ENCODE measurements around the gene MLXIP.

Gene MLXIP

DNA sequence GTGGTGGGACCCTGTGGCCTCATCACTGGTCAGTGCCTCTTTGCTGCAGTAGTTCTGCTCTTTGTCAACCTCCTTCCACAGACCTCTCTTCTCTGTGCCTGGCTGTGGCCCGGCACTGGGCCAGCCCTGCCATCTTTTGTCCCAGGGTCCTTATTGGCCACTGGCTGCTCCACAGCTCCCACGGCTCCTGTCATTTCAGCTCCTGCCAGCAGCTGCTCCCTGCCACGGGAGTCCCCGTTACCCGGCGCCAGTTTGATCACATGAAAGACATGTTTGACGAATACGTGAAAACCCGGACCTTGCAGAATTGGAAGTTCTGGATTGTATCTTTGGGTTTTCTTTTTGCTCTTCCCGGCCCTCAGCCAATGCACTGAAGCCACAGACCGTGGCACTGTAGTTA is 60.1 kb downstream of the MLXIP start:
- Histone ChIP-seq H2AFZ (ENCODE audit: low read length, unreplicated experiment) (no peak overlapping the region), H3K4me3 (ENCODE audit: low read depth, low read length) (no peak overlapping the region), H3K27ac (ENCODE audit: low read depth, low read length) (no peak overlapping the region), H3K4me1 (ENCODE audit: control insufficient read depth, insufficient read depth, low read length, unreplicated experiment) (no peaks in the 10 kb centered on the region), H3K27me3 (ENCODE audit: insufficient read depth, low read length) (no peaks in the 10 kb centered on the region), H3K36me3 (ENCODE audit: insufficient read depth, low read length) (no peaks in the 10 kb centered on the region), H3K79me2 (ENCODE audit: control insufficient read depth, insufficient read depth, low read length, unreplicated experiment) (no peaks in the 10 kb centered on the region)

DNA sequence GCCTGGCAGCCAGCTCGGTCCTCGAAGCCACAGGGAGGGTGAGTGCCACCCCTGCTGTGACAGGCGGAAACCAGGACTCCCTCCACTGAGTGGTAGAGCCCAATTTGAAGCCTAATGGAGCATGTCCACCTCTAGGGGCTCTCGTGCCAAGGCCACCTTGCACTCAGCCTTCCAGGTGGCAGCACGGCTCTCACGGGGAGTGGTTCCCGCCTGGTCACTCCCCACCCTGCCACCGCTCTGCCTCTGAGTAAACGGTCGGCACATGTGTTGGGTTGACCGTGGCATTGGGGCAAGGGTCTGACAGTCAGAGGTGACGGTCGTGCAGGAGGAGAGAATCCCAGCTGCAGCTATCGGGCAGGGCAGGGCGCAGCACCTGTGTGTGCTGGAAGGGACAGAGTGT is 60.7 kb downstream of the MLXIP start:
- Histone ChIP-seq H3K36me3 (ENCODE audit: insufficient read depth, low read length) (no peaks in the 10 kb centered on the region), H3K27ac (ENCODE audit: low read depth, low read length) (no peak overlapping the region), H3K79me2 (ENCODE audit: control insufficient read depth, insufficient read depth, low read length, unreplicated experiment) (no peaks in the 10 kb centered on the region), H2AFZ (ENCODE audit: low read length, unreplicated experiment) (no peak overlapping the region), H3K27me3 (ENCODE audit: insufficient read depth, low read length) (no peaks in the 10 kb centered on the region), H3K4me3 (ENCODE audit: low read depth, low read length) (no peak overlapping the region), H3K4me1 (ENCODE audit: control insufficient read depth, insufficient read depth, low read length, unreplicated experiment) (no peaks in the 10 kb centered on the region)

DNA sequence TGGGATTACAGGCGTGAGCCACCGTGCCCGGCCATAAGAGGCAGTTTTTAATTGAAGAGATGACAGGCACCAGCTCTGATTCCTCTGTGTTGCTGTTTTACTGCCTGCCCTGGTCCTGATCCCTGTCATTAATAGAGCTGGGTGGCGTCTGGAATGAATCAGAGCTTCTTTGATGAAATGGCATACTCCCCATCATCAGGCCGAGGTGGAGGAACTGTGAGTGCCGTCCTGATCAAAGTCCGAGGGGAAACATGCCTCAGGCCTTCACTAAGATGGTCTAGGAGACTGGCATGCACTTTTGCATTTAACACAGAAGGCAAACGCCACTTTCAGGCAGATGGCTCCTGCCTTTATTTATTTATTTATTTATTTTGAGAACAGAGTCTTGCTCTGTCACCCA is 61.4 kb downstream of the MLXIP start:
- Histone ChIP-seq H3K36me3 (ENCODE audit: insufficient read depth, low read length) (no peaks in the 10 kb centered on the region), H3K4me1 (ENCODE audit: control insufficient read depth, insufficient read depth, low read length, unreplicated experiment) (no peaks in the 10 kb centered on the region), H3K27me3 (ENCODE audit: insufficient read depth, low read length) (no peaks in the 10 kb centered on the region), H2AFZ (ENCODE audit: low read length, unreplicated experiment) (no peak overlapping the region), H3K79me2 (ENCODE audit: control insufficient read depth, insufficient read depth, low read length, unreplicated experiment) (no peaks in the 10 kb centered on the region), H3K27ac (ENCODE audit: low read depth, low read length) (no peak overlapping the region), H3K4me3 (ENCODE audit: low read depth, low read length) (no peak overlapping the region)

DNA sequence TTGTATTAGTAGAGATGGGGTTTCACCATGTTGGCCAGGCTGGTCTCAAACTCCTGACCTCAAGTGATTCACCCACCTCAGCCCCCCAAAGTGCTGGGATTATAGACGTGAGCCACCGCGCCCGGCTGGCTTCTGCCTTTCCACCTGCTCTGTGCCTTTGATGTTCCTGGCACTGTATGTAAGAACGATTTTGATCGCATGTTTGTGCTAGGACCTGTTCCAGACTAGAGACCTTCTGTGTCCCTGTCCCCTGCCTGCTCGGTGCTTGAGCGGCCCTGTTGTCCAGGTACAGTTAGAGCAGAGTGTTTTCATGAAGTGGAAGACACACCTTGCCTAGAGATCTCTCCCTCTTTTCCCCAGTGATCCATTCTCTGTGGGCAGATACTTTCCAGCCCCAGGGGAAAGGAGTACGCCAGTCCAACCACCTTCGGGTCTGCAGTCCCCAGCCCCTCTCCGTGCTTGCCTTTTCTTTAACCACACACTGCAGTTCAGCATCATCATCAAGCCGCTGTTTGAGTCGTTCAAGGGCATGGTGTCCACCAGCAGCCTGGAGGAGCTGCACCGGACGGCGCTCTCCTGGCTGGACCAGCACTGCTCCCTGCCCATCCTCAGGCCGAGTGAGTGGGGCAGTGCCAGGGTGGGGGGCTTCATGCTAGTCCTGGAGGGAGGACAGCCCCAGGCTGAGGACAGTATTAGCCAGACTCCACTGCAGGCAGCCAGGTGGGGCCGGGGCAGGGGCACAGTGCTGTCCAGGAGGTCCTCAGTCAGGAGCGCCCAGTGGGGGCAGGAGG is 62.1 kb downstream of the MLXIP start:
- H3K4me3 ChIP-seq (ENCODE audit: low read depth, low read length): no peak overlapping the region
- no peaks in the 10 kb centered on the region for H3K79me2 ChIP-seq (ENCODE audit: control insufficient read depth, insufficient read depth, low read length, unreplicated experiment)
- no peaks in the 10 kb centered on the region for H3K27me3 ChIP-seq (ENCODE audit: insufficient read depth, low read length)
- H2AFZ ChIP-seq (ENCODE audit: low read length, unreplicated experiment): no peak overlapping the region
- H3K36me3 ChIP-seq (ENCODE audit: insufficient read depth, low read length): no peaks in the 10 kb centered on the region
- H3K27ac ChIP-seq (ENCODE audit: low read depth, low read length): no peak overlapping the region
- no peaks in the 10 kb centered on the region for H3K4me1 ChIP-seq (ENCODE audit: control insufficient read depth, insufficient read depth, low read length, unreplicated experiment)

DNA sequence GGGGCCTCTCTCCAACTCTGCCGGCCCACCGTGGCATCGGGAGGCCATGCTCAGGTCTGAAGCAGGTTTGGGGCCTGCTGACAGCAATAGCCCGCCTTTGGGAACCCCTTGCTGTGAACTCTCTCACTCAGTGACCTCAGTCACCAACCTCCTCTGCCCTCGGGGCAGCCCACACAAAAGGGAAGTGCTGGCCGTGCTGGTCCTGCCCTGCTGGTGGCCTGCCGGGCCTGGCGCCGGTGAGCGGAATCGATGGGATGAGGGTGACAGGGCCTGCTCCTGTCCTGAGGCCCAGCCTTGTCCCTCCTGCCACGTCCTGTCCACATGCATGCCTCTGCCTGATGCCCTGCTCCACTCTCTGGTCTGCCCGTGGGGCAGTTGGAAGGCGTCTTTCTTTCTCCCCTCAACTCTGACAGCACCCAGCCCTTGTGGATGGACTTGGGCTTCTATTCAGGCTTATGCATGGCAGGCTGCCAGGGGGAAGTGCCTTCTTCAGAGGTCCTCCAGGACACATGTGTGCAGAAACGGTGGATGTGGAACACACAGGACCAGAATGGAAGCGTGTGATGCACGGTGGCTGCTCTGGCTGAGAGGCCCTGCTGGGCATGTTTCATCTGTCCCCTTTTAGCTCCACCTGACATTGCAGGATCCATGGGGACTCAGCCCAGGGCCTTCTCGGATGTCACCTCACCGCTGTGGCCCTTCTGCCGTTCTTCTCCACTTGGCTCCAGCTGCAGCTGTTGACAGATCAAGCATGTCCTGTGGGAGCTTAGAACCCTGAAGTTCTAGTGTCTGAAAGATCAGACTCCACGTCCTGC is 63.6 kb downstream of the MLXIP start:
- H3K36me3 ChIP-seq (ENCODE audit: insufficient read depth, low read length): no peaks in the 10 kb centered on the region

DNA sequence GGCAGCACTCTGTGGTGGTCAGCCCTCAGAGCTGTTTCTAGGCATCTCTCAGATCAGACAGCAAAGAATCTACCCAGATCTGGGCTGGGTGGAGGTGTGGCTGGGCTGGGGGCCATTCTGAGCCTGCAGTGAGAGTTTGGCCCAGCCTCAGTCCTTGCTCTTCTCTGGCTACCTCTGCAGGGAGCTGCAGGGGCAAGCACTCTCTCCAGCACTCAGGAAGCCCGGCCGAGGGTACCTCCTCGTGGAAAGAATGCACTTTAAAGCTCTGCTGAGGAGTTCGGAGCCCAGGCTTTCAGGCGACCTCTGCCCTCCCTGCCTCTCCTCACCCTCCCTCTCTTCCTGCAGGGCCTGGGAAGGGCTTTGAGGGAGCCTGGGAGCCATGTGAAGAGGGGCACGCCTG is 64.3 kb downstream of the MLXIP start:
- H3K4me1 ChIP-seq (ENCODE audit: control insufficient read depth, insufficient read depth, low read length, unreplicated experiment): no peaks in the 10 kb centered on the region
- H3K79me2 ChIP-seq (ENCODE audit: control insufficient read depth, insufficient read depth, low read length, unreplicated experiment): no peaks in the 10 kb centered on the region
- H3K36me3 ChIP-seq (ENCODE audit: insufficient read depth, low read length): no peaks in the 10 kb centered on the region
- no peak overlapping the region for H2AFZ ChIP-seq (ENCODE audit: low read length, unreplicated experiment)
- no peaks in the 10 kb centered on the region for H3K27me3 ChIP-seq (ENCODE audit: insufficient read depth, low read length)
- H3K27ac ChIP-seq (ENCODE audit: low read depth, low read length): no peak overlapping the region
- no peak overlapping the region for H3K4me3 ChIP-seq (ENCODE audit: low read depth, low read length)

More for the DNA sequence above, 63.6 kb downstream of the MLXIP start:
- H3K4me1 ChIP-seq (ENCODE audit: control insufficient read depth, insufficient read depth, low read length, unreplicated experiment): no peaks in the 10 kb centered on the region
- no peaks in the 10 kb centered on the region for H3K27me3 ChIP-seq (ENCODE audit: insufficient read depth, low read length)
- no peak overlapping the region for H3K27ac ChIP-seq (ENCODE audit: low read depth, low read length)
- no peak overlapping the region for H2AFZ ChIP-seq (ENCODE audit: low read length, unreplicated experiment)
- no peaks in the 10 kb centered on the region for H3K79me2 ChIP-seq (ENCODE audit: control insufficient read depth, insufficient read depth, low read length, unreplicated experiment)
- no peak overlapping the region for H3K4me3 ChIP-seq (ENCODE audit: low read depth, low read length)

DNA sequence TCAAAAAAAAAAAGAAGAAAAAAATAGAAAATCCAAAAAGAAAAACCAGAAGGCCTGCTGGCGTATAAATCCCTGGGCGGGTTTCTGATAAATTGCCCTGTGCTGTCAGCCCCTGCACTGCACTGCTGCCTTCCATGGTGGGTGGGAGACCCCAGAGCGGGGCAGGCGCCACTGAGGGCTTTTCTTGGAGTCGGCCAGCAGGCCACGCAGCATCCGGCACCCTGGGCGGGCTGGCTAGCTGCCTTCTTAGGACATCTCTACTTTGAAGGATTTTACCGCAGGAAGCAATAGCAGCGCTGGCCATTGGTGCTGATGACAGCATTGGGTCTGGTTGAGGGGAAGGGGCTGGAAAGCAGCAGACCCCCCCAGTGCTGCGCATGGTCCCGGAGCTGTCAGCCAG is 66.3 kb downstream of the MLXIP start:
- H2AFZ ChIP-seq (ENCODE audit: low read length, unreplicated experiment): no peak overlapping the region
- no peaks in the 10 kb centered on the region for H3K79me2 ChIP-seq (ENCODE audit: control insufficient read depth, insufficient read depth, low read length, unreplicated experiment)
- no peak overlapping the region for H3K27ac ChIP-seq (ENCODE audit: low read depth, low read length)
- H3K27me3 ChIP-seq (ENCODE audit: insufficient read depth, low read length): no peaks in the 10 kb centered on the region
- H3K4me3 ChIP-seq (ENCODE audit: low read depth, low read length): no peak overlapping the region
- no peaks in the 10 kb centered on the region for H3K4me1 ChIP-seq (ENCODE audit: control insufficient read depth, insufficient read depth, low read length, unreplicated experiment)
- no peaks in the 10 kb centered on the region for H3K36me3 ChIP-seq (ENCODE audit: insufficient read depth, low read length)

DNA sequence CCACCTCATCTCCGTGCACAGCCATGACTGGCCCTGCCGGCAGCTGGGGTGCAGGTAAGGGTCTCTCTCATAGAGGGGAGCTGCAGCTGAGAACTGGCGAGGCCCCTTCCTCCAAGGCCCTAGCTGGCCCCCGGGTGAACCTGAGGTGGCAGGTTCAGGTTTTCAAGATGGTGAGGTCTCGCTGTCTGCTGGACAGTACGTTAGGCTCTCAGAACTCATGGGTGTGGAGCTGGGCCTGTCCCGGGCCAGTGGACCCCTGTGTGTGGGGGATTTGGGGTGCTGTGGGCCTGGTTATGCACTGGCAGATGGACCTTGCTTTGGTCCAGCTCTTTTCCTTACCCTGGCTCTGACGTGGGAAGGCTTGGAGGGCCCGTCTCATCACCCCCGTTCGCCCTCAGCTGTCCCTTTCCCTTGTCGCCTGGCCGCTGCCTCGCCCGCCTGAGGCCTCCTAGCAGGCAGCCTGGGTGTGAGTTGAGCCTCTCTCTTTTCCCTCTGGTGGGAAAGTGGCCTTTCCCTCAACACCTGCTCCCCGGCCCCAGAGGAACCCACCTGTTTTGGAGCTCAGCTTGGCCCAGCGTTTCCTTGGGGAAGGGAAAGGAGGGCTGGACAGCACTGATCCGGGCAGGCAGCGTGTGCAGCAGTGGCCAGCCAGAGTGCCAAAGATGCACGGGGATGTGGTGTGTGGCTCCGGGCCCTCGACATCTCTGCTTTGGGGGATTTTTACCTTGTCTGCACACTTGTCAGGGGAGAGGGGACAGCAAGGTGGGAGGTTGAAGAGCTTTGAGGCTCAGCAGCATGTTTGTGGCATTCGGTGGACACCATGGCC is 67.2 kb downstream of the MLXIP start:
- Histone ChIP-seq H3K79me2 (ENCODE audit: control insufficient read depth, insufficient read depth, low read length, unreplicated experiment) (no peaks in the 10 kb centered on the region), H3K27ac (ENCODE audit: low read depth, low read length) (no peak overlapping the region), H3K4me3 (ENCODE audit: low read depth, low read length) (no peak overlapping the region), H2AFZ (ENCODE audit: low read length, unreplicated experiment) (no peak overlapping the region), H3K27me3 (ENCODE audit: insufficient read depth, low read length) (no peaks in the 10 kb centered on the region), H3K36me3 (ENCODE audit: insufficient read depth, low read length) (no peaks in the 10 kb centered on the region), H3K4me1 (ENCODE audit: control insufficient read depth, insufficient read depth, low read length, unreplicated experiment) (no peaks in the 10 kb centered on the region)

DNA sequence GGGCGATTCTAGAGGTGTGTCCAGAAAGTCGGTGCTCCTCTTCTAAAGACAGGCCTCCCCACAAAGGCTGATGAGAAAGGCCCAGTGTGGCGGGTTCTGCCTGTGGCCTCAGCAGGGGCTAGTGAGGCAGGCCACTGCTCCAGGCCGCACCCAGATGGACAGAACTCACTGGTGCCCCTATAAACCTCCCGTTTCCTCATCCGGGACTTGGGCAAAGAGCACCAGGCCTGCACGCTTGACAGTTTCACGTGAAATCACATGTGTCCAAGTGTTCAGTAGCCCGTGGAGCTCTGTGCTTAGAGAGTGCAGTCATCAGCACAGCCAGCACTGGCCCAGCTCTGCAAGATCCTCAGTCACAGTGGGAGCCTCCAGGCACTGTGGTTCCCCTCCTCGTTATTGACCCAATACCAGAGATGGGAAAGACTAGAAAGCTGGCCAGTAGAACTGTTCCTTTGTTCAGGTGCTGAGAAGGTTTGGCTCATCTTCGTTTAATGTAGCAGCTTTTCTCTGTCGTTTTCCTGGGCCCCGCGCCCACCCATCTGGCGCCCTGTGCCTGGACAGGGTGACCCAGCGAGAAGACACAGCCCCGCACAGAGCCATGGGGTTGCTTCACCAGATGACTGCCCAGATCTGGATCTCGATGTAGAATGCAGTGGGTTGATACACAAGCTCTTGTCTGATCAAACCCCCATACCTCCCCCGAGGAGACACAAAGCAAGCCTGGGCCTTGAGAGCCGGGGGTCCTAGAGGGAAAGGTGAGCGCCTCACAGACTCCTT is 69.1 kb downstream of the MLXIP start:
- H3K79me2 ChIP-seq (ENCODE audit: control insufficient read depth, insufficient read depth, low read length, unreplicated experiment): no peaks in the 10 kb centered on the region
- no peak overlapping the region for H2AFZ ChIP-seq (ENCODE audit: low read length, unreplicated experiment)
- no peak overlapping the region for H3K4me3 ChIP-seq (ENCODE audit: low read depth, low read length)
- H3K4me1 ChIP-seq (ENCODE audit: control insufficient read depth, insufficient read depth, low read length, unreplicated experiment): no peaks in the 10 kb centered on the region
- H3K36me3 ChIP-seq (ENCODE audit: insufficient read depth, low read length): no peaks in the 10 kb centered on the region
- H3K27me3 ChIP-seq (ENCODE audit: insufficient read depth, low read length): no peaks in the 10 kb centered on the region
- H3K27ac ChIP-seq (ENCODE audit: low read depth, low read length): no peak overlapping the region

DNA sequence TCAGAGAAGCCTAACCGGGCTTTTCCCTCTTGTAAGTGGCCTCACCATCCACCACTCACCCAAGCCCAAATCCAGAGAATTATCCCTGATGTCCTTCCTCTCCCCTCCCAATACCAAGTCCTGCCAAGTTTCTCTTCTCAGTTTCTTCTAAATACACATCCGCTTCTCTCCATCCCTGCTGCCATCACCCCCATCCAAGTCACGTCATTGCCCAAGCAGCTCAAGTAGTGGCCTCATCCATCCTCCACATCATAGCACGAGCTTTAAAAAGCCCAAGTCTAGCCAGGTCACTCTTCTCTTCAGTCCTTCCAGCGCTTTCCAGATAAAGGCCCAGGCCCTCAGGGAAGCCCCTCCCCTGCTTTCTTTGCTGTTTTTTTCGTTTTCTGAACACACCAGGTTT is 70.1 kb downstream of the MLXIP start:
- Histone ChIP-seq H3K36me3 (ENCODE audit: insufficient read depth, low read length) (no peaks in the 10 kb centered on the region), H3K27me3 (ENCODE audit: insufficient read depth, low read length) (no peaks in the 10 kb centered on the region), H2AFZ (ENCODE audit: low read length, unreplicated experiment) (no peak overlapping the region), H3K4me1 (ENCODE audit: control insufficient read depth, insufficient read depth, low read length, unreplicated experiment) (no peaks in the 10 kb centered on the region), H3K79me2 (ENCODE audit: control insufficient read depth, insufficient read depth, low read length, unreplicated experiment) (no peaks in the 10 kb centered on the region), H3K27ac (ENCODE audit: low read depth, low read length) (no peak overlapping the region), H3K4me3 (ENCODE audit: low read depth, low read length) (no peak overlapping the region)
